HG03064 (cell line): Measurements from ENCODE around the gene ADAMTS16.
"Not testable (repeated sequence)": the region's sequence is repeated elsewhere in the genome, so short reads cannot be mapped to it uniquely, and the experiment has no call there.

Experiments
- ATAC-seq: cut with Tn5 transposase; IDR thresholded peaks from one replicate; pipeline ENCODE4 v1.9.1; 2021; ENCODE audit warnings: low read depth; ENCODE audit not compliant: unreplicated experiment

The ADAMTS16 gene

GRCh38 chr5:5139777-5140478 is at the start of gene ADAMTS16:
ADAMTS16 (plus strand) TSS chr5:5140330; CDS start chr5:5140468, 138 bp downstream.
- no peak for ATAC-seq

GRCh38 chr5:5092149-5092548 is 48.0 kb upstream of the ADAMTS16 start:
- ATAC-seq, result no peak

- ATAC-seq, result no peak
These were observed 39.5 kb upstream of the ADAMTS16 start for GRCh38 chr5:5100635-5101034.

GRCh38 chr5:5101676-5102075 is 38.5 kb upstream of the ADAMTS16 start:
- ATAC-seq, result no peak

- no peak for ATAC-seq
These were observed 36.9 kb upstream of the ADAMTS16 start for GRCh38 chr5:5103245-5103644.

GRCh38 chr5:5104550-5104949 is 35.6 kb upstream of the ADAMTS16 start:
- ATAC-seq, result no peak

GRCh38 chr5:5105531-5105930 is 34.6 kb upstream of the ADAMTS16 start:
- ATAC-seq, result no peak

GRCh38 chr5:5116956-5117355 is 23.2 kb upstream of the ADAMTS16 start:
- ATAC-seq, result no peak

GRCh38 chr5:5122776-5123175 is 17.4 kb upstream of the ADAMTS16 start:
- no peak for ATAC-seq

- ATAC-seq, result no peak
These were observed 15.9 kb upstream of the ADAMTS16 start for GRCh38 chr5:5124231-5124630.

- no peak for ATAC-seq
These were observed 13.7 kb upstream of the ADAMTS16 start for GRCh38 chr5:5126444-5126843.

- ATAC-seq, result no peak
These were observed 11.4 kb upstream of the ADAMTS16 start for GRCh38 chr5:5128766-5129165.

- no peak for ATAC-seq
These were observed 7.9 kb upstream of the ADAMTS16 start for GRCh38 chr5:5132234-5132633.

GRCh38 chr5:5132693-5133295 is 7.3 kb upstream of the ADAMTS16 start:
- ATAC-seq, result no peak

- no peak for ATAC-seq
These were observed 6.0 kb upstream of the ADAMTS16 start for GRCh38 chr5:5134107-5134506.

- no peak for ATAC-seq
These were observed 4.0 kb upstream of the ADAMTS16 start for GRCh38 chr5:5135957-5136676.

- ATAC-seq, result not testable (repeated sequence)
These were observed 2.3 kb upstream of the ADAMTS16 start for GRCh38 chr5:5137851-5138250.

GRCh38 chr5:5139336-5139776 is 774 bp upstream of the ADAMTS16 start:
- no peak for ATAC-seq

- no peak for ATAC-seq
These were observed 579 bp downstream of the ADAMTS16 start for GRCh38 chr5:5140479-5141338.

- no peak for ATAC-seq
These were observed 1.1 kb downstream of the ADAMTS16 start for GRCh38 chr5:5141339-5141599.
